ENCODE data around the gene CARD19.

Gene CARD19

GRCh38 chr9:93059011-93059714, 36.9 kb upstream of the CARD19 start:
- no peaks in the 10 kb centered on the region for H3K9me3 Mint-ChIP-seq
- peak; percentile 37 for DNase-seq
- peak overlapping the region; percentile 87 for H3K27ac Mint-ChIP-seq
- H3K4me1 Mint-ChIP-seq, result peaks cover 62% of the 10 kb centered on the region
- H3K4me3 Mint-ChIP-seq, result peak overlapping the region; percentile 87
- no peaks in the 10 kb centered on the region for H3K27me3 Mint-ChIP-seq
- H3K36me3 Mint-ChIP-seq (ENCODE audit: low read depth), result no peaks in the 10 kb centered on the region
- peak; percentile 5 for ATAC-seq

- H3K4me3 Mint-ChIP-seq, result peak overlapping the region; percentile 87
- H3K27ac Mint-ChIP-seq, result peak overlapping the region; percentile 87
- no peaks in the 10 kb centered on the region for H3K9me3 Mint-ChIP-seq
- peaks cover 2% of the 10 kb centered on the region for H3K36me3 Mint-ChIP-seq (ENCODE audit: low read depth)
- DNase-seq, result no peak
- H3K27me3 Mint-ChIP-seq, result no peaks in the 10 kb centered on the region
- no peak for ATAC-seq
- peaks cover 68% of the 10 kb centered on the region for H3K4me1 Mint-ChIP-seq
These were observed 36.1 kb upstream of the CARD19 start for GRCh38 chr9:93059715-93060578.

GRCh38 chr9:93060746-93061259, 35.2 kb upstream of the CARD19 start:
- Mint-ChIP-seq H3K27ac (peak overlapping the region; percentile 87), H3K9me3 (no peaks in the 10 kb centered on the region), H3K36me3 (ENCODE audit: low read depth) (peaks cover 2% of the 10 kb centered on the region), H3K4me3 (peak overlapping the region; percentile 87), H3K4me1 (peaks cover 72% of the 10 kb centered on the region), H3K27me3 (no peaks in the 10 kb centered on the region)
- ATAC-seq (no peak), DNase-seq (no peak)

GRCh38 chr9:93061260-93061751, 34.7 kb upstream of the CARD19 start:
- ATAC-seq (no peak), DNase-seq (no peak)
- Mint-ChIP-seq H3K27ac (peak overlapping the region; percentile 87), H3K4me3 (peak overlapping the region; percentile 87), H3K36me3 (ENCODE audit: low read depth) (peaks cover 2% of the 10 kb centered on the region), H3K4me1 (peaks cover 77% of the 10 kb centered on the region), H3K27me3 (no peaks in the 10 kb centered on the region), H3K9me3 (no peaks in the 10 kb centered on the region)

GRCh38 chr9:93061791-93062763, 33.9 kb upstream of the CARD19 start:
- Mint-ChIP-seq H3K9me3 (no peaks in the 10 kb centered on the region), H3K4me1 (peaks cover 83% of the 10 kb centered on the region), H3K4me3 (peak overlapping the region; percentile 87), H3K27me3 (no peaks in the 10 kb centered on the region), H3K36me3 (ENCODE audit: low read depth) (peaks cover 4% of the 10 kb centered on the region), H3K27ac (peak overlapping the region; percentile 87)
- DNase-seq, result peak; percentile 41
- ATAC-seq, result no peak

- DNase-seq (peak; percentile 85), ATAC-seq (peak; percentile 96)
- no peaks in the 10 kb centered on the region for H3K9me3 Mint-ChIP-seq
- no peaks in the 10 kb centered on the region for H3K27me3 Mint-ChIP-seq
- H3K27ac Mint-ChIP-seq, result peak overlapping the region; percentile 92
- H3K4me3 Mint-ChIP-seq, result peak overlapping the region; percentile 77
- peaks cover 94% of the 10 kb centered on the region for H3K4me1 Mint-ChIP-seq
- H3K36me3 Mint-ChIP-seq (ENCODE audit: low read depth), result peaks cover 15% of the 10 kb centered on the region
These were observed 31.5 kb upstream of the CARD19 start for GRCh38 chr9:93064392-93065134.

- Mint-ChIP-seq H3K9me3 (no peaks in the 10 kb centered on the region), H3K27me3 (no peaks in the 10 kb centered on the region), H3K4me3 (peak overlapping the region; percentile 77), H3K4me1 (peaks cover 87% of the 10 kb centered on the region), H3K36me3 (ENCODE audit: low read depth) (peaks cover 15% of the 10 kb centered on the region), H3K27ac (peak overlapping the region; percentile 92)
- DNase-seq, result no peak
- no peak for ATAC-seq
These were observed 30.8 kb upstream of the CARD19 start for GRCh38 chr9:93065135-93065720.

- H3K4me1 Mint-ChIP-seq, result peaks cover 79% of the 10 kb centered on the region
- H3K9me3 Mint-ChIP-seq, result no peaks in the 10 kb centered on the region
- H3K27ac Mint-ChIP-seq, result peak overlapping the region; percentile 47
- H3K36me3 Mint-ChIP-seq (ENCODE audit: low read depth), result peaks cover 20% of the 10 kb centered on the region
- ATAC-seq (no peak), DNase-seq (no peak)
- no peak overlapping the region for H3K4me3 Mint-ChIP-seq
- H3K27me3 Mint-ChIP-seq, result no peaks in the 10 kb centered on the region
These were observed 28.9 kb upstream of the CARD19 start for GRCh38 chr9:93066978-93067603.

- Mint-ChIP-seq H3K27ac (no peak overlapping the region), H3K4me3 (no peak overlapping the region), H3K9me3 (no peaks in the 10 kb centered on the region), H3K27me3 (no peaks in the 10 kb centered on the region), H3K36me3 (ENCODE audit: low read depth) (peaks cover 20% of the 10 kb centered on the region), H3K4me1 (peaks cover 72% of the 10 kb centered on the region)
- ATAC-seq (no peak), DNase-seq (no peak)
These were observed 27.1 kb upstream of the CARD19 start for GRCh38 chr9:93068956-93069355.

- H3K9me3 Mint-ChIP-seq, result no peaks in the 10 kb centered on the region
- peaks cover 66% of the 10 kb centered on the region for H3K4me1 Mint-ChIP-seq
- ATAC-seq (no peak), DNase-seq (no peak)
- H3K27ac Mint-ChIP-seq, result no peak overlapping the region
- H3K36me3 Mint-ChIP-seq (ENCODE audit: low read depth), result peaks cover 18% of the 10 kb centered on the region
- no peak overlapping the region for H3K4me3 Mint-ChIP-seq
- no peaks in the 10 kb centered on the region for H3K27me3 Mint-ChIP-seq
These were observed 24.6 kb upstream of the CARD19 start for GRCh38 chr9:93071464-93071863.

GRCh38 chr9:93072383-93072795, 23.6 kb upstream of the CARD19 start:
- DNase-seq, result no peak
- Mint-ChIP-seq H3K4me1 (peaks cover 62% of the 10 kb centered on the region), H3K27me3 (no peaks in the 10 kb centered on the region), H3K4me3 (no peak overlapping the region), H3K9me3 (no peaks in the 10 kb centered on the region), H3K36me3 (ENCODE audit: low read depth) (peaks cover 15% of the 10 kb centered on the region), H3K27ac (peak overlapping the region; percentile 48)
- ATAC-seq, result no peak

- ATAC-seq, result no peak
- no peak overlapping the region for H3K27ac Mint-ChIP-seq
- H3K27me3 Mint-ChIP-seq, result no peaks in the 10 kb centered on the region
- no peaks in the 10 kb centered on the region for H3K9me3 Mint-ChIP-seq
- H3K4me1 Mint-ChIP-seq, result peaks cover 40% of the 10 kb centered on the region
- DNase-seq, result no peak
- H3K36me3 Mint-ChIP-seq (ENCODE audit: low read depth), result peaks cover 5% of the 10 kb centered on the region
- no peak overlapping the region for H3K4me3 Mint-ChIP-seq
These were observed 19.8 kb upstream of the CARD19 start for GRCh38 chr9:93076101-93076791.

Data from activated naive CD8-positive, alpha-beta T cell treated with anti-CD3 and anti-CD28 coated beads, Interleukin-2, amount 50 U/mL, for 24 hours (primary cell).